Smooth muscle cell (in vitro differentiated cells): ENCODE measurements around the gene OBSCN. TPM values are rescaled to one million over a fixed set of nuclear protein-coding genes. Genes with fewer than 3 reads are reported as not detected.

Experiments used
- DNase-seq: peaks from one replicate; lab custom pipeline; 2025; ENCODE audit not compliant: unreplicated experiment; lab: John Stamatoyannopoulos, UW
- H2AFZ ChIP-seq: fragments of 200-600 bp; sonication (generic); 2 replicates; pipeline ENCODE4 v1.6.0; 2016; ENCODE audit warnings: antibody characterized with exemption, low read depth, mild to moderate bottlenecking
- H3F3A ChIP-seq: fragments of 200-600 bp; sonication (generic); 2 replicates; pipeline ENCODE4 v1.6.0; 2017; ENCODE audit warnings: antibody characterized with exemption, low read depth
- H3K27ac ChIP-seq: fragments of 200-600 bp; sonication (generic); 2 replicates; pipeline ENCODE4 v1.5.1; 2016; ENCODE audit warnings: low read depth, mild to moderate bottlenecking
- H3K27me3 ChIP-seq: fragments of 200-600 bp; sonication (generic); 2 replicates; pipeline ENCODE4 v1.6.1; 2016; ENCODE audit warnings: low read depth, mild to moderate bottlenecking
- H3K36me3 ChIP-seq: fragments of 200-600 bp; sonication (generic); 2 replicates; pipeline ENCODE4 v1.5.1; 2016; ENCODE audit warnings: low read depth
- H3K4me1 ChIP-seq: fragments of 200-600 bp; sonication (generic); 2 replicates; pipeline ENCODE4 v1.5.1; 2016; ENCODE audit warnings: low read depth
- H3K4me2 ChIP-seq: fragments of 200-600 bp; sonication (generic); 2 replicates; pipeline ENCODE4 v1.6.0; 2016; ENCODE audit warnings: mild to moderate bottlenecking
- H3K4me3 ChIP-seq: fragments of 200-600 bp; sonication (generic); 2 replicates; pipeline ENCODE4 v1.5.1; 2016; ENCODE audit warnings: mild to moderate bottlenecking
- H3K79me2 ChIP-seq: fragments of 200-600 bp; sonication (generic); 2 replicates; pipeline ENCODE4 v1.6.0; 2016; ENCODE audit warnings: low read depth, mild to moderate bottlenecking
- H3K9ac ChIP-seq: fragments of 200-600 bp; sonication (generic); 2 replicates; pipeline ENCODE4 v1.6.0; 2016; ENCODE audit warnings: low read depth
- H3K9me3 ChIP-seq: fragments of 200-600 bp; sonication (generic); replicated peaks from 2 replicates; pipeline ENCODE4 v1.5.1; 2016; ENCODE audit warnings: low read depth
- H4K20me1 ChIP-seq: fragments of 200-600 bp; sonication (generic); 2 replicates; pipeline ENCODE4 v1.6.0; 2016; ENCODE audit warnings: low read depth
- CTCF ChIP-seq: fragments of 200-600 bp; sonication (generic); IDR thresholded peaks from 2 replicates; pipeline ENCODE4 v1.5.1; 2017; ENCODE audit warnings: borderline replicate concordance, mild to moderate bottlenecking, antibody characterized with exemption; ENCODE audit not compliant: insufficient read depth, poor library complexity, severe bottlenecking
- WGBS: methylation state at CpG from one replicate; pipeline ENCODE4 v1.1.7; 2016; ENCODE audit warnings: low lambda C conversion rate; 5-methylcytosine and 5-hydroxymethylcytosine counted together
- polyA plus RNA-seq: library from polyadenylated mRNA; unstranded; fragments of >200 nt; fragmentation: Nextera tagmentation; extraction: Ambion mirVana; gene quantifications from 2 replicates; pipeline ENCODE4 v1.2.1, GENCODE V29; 2016
- total RNA-seq: library from RNA; depleted of rRNA; stranded (reverse); fragments of >200 nt; gene quantifications from 2 replicates; pipeline ENCODE4 v1.2.3, GENCODE V29; 2014

OBSCN gene
- total and polyA plus RNA-seq, 2 experiments from 2014 or later: 3.8 to 10.6 TPM

GRCh38 chr1:228261706-228262105 is 53.9 kb downstream of the OBSCN start:
- Histone ChIP-seq H3K27ac (no peak overlapping the region), H2AFZ (no peak overlapping the region), H4K20me1 (no peaks in the 10 kb centered on the region), H3K4me3 (no peak overlapping the region), H3K4me2 (no peak overlapping the region), H3K4me1 (no peaks in the 10 kb centered on the region), H3K36me3 (peaks cover 5% of the 10 kb centered on the region), H3K27me3 (no peaks in the 10 kb centered on the region), H3K9me3 (peaks cover 5% of the 10 kb centered on the region), H3K9ac (no peak overlapping the region), H3K79me2 (no peaks in the 10 kb centered on the region), H3F3A (no peaks in the 10 kb centered on the region)
- no peak for DNase-seq
- TF ChIP-seq CTCF: no peak
- 91% methylated on average over 1 of the region's 1 CpG for WGBS

GRCh38 chr1:228262475-228262874 is 54.6 kb downstream of the OBSCN start:
- Histone ChIP-seq H3K4me2 (no peak overlapping the region), H3K36me3 (peaks cover 5% of the 10 kb centered on the region), H3K79me2 (no peaks in the 10 kb centered on the region), H2AFZ (no peak overlapping the region), H3K4me3 (no peak overlapping the region), H3K9ac (no peak overlapping the region), H3K9me3 (peaks cover 5% of the 10 kb centered on the region), H3K27ac (no peak overlapping the region), H3K27me3 (no peaks in the 10 kb centered on the region), H3F3A (no peaks in the 10 kb centered on the region), H4K20me1 (no peaks in the 10 kb centered on the region), H3K4me1 (no peaks in the 10 kb centered on the region)
- no peak for TF ChIP-seq CTCF
- DNase-seq: no peak
- 84% methylated on average over 1 of the region's 1 CpG for WGBS

- peaks cover 5% of the 10 kb centered on the region for H3K9me3 ChIP-seq
- DNase-seq: no peak
- H3K4me1 ChIP-seq: no peaks in the 10 kb centered on the region
- TF ChIP-seq CTCF: no peak
- H3K9ac ChIP-seq: no peak overlapping the region
- no peaks in the 10 kb centered on the region for H3K79me2 ChIP-seq
- H4K20me1 ChIP-seq: no peaks in the 10 kb centered on the region
- H3K36me3 ChIP-seq: peaks cover 5% of the 10 kb centered on the region
- H2AFZ ChIP-seq: no peak overlapping the region
- WGBS: 97% methylated on average over 10 of the region's 10 CpGs
- no peak overlapping the region for H3K4me2 ChIP-seq
- H3K27me3 ChIP-seq: no peaks in the 10 kb centered on the region
- no peaks in the 10 kb centered on the region for H3F3A ChIP-seq
- no peak overlapping the region for H3K27ac ChIP-seq
- H3K4me3 ChIP-seq: no peak overlapping the region
These were observed 55.8 kb downstream of the OBSCN start for GRCh38 chr1:228263636-228264035.

GRCh38 chr1:228264090-228264829 is 56.4 kb downstream of the OBSCN start:
- no peak overlapping the region for H3K4me2 ChIP-seq
- no peak overlapping the region for H2AFZ ChIP-seq
- 93% methylated on average over 24 of the region's 24 CpGs for WGBS
- no peak overlapping the region for H3K9ac ChIP-seq
- H3K9me3 ChIP-seq: peaks cover 5% of the 10 kb centered on the region
- H3K36me3 ChIP-seq: peaks cover 5% of the 10 kb centered on the region
- no peaks in the 10 kb centered on the region for H4K20me1 ChIP-seq
- no peaks in the 10 kb centered on the region for H3K27me3 ChIP-seq
- no peak overlapping the region for H3K27ac ChIP-seq
- H3K4me1 ChIP-seq: no peaks in the 10 kb centered on the region
- no peak overlapping the region for H3K4me3 ChIP-seq
- H3K79me2 ChIP-seq: no peaks in the 10 kb centered on the region
- no peaks in the 10 kb centered on the region for H3F3A ChIP-seq
- no peak for TF ChIP-seq CTCF
- no peak for DNase-seq
